Head of caudate nucleus (tissue), 42 donors: Measurements from ENCODE around the gene ZNF609.

ENCODE experiments used
- DNase-seq, 42 donors: peaks; one replicate each; pipeline versions ENCODE4 v3.0.0 to v3.0.0-alpha.2; 2020 to 2021; ENCODE audit warnings: mixed read lengths in 7 of 42
- intact Hi-C: fragments of 100-400 bp; cut with DNase I; formaldehyde crosslinking; loops from one replicate; pipeline ENCODE4 v1.15.0; 2022

Gene ZNF609

GRCh38 chr15:64527263-64527984 is 67.0 kb downstream of the ZNF609 start:
- intact Hi-C loops, result no loop called here

GRCh38 chr15:64528871-64529270 is 68.5 kb downstream of the ZNF609 start:
- intact Hi-C loops, result no loop called here
- no peak for DNase-seq

More at GRCh38 chr15:64527263-64527984, 67.0 kb downstream of the ZNF609 start:
- no peak for DNase-seq

- intact Hi-C loops, result no loop called here
- DNase-seq, result no peak
Observed at GRCh38 chr15:64530472-64530871, 70.1 kb downstream of the ZNF609 start.

GRCh38 chr15:64530918-64531317 is 70.5 kb downstream of the ZNF609 start:
- DNase-seq, result no peak
- intact Hi-C loops, result no loop called here

- intact Hi-C loops, result no loop called here
- no peak for DNase-seq
Observed at GRCh38 chr15:64532521-64533315, 72.3 kb downstream of the ZNF609 start.

GRCh38 chr15:64535460-64536243 is 75.3 kb downstream of the ZNF609 start:
- DNase-seq, result no peak
- intact Hi-C loops, result no loop called here

- intact Hi-C loops, result no loop called here
- DNase-seq, result no peak
Observed at GRCh38 chr15:64536244-64536836, 76.0 kb downstream of the ZNF609 start.

GRCh38 chr15:64542091-64542490 is 81.7 kb downstream of the ZNF609 start:
- intact Hi-C loops, result no loop called here
- no peak for DNase-seq

- DNase-seq, result no peak
- intact Hi-C loops, result no loop called here
Observed at GRCh38 chr15:64544450-64544849, 84.1 kb downstream of the ZNF609 start.

GRCh38 chr15:64547275-64547674 is 86.9 kb downstream of the ZNF609 start:
- intact Hi-C loops, result no loop called here
- no peak for DNase-seq

GRCh38 chr15:64548235-64548634 is 87.9 kb downstream of the ZNF609 start:
- DNase-seq, result no peak
- intact Hi-C loops, result no loop called here

- DNase-seq, result no peak
- intact Hi-C loops, result no loop called here
Observed at GRCh38 chr15:64549860-64550259, 89.5 kb downstream of the ZNF609 start.

GRCh38 chr15:64552281-64552948 is 92.0 kb downstream of the ZNF609 start:
- intact Hi-C loops, result no loop called here

GRCh38 chr15:64558460-64559179 is 98.2 kb downstream of the ZNF609 start:
- intact Hi-C loops, result no loop called here
- no peak for DNase-seq

More at GRCh38 chr15:64552281-64552948, 92.0 kb downstream of the ZNF609 start:
- no peak for DNase-seq

GRCh38 chr15:64559243-64559642 is 98.9 kb downstream of the ZNF609 start:
- no peak for DNase-seq
- intact Hi-C loops, result no loop called here

GRCh38 chr15:64560501-64560900 is 100.1 kb downstream of the ZNF609 start:
- no peak for DNase-seq
- intact Hi-C loops, result no loop called here

- intact Hi-C loops, result no loop called here
- no peak for DNase-seq
Observed at GRCh38 chr15:64560998-64561397, 100.6 kb downstream of the ZNF609 start.

- intact Hi-C loops, result no loop called here
- DNase-seq, result no peak
Observed at GRCh38 chr15:64562003-64562640, 101.7 kb downstream of the ZNF609 start.
